ENCODE results near the gene AGO3. TPM values are rescaled to one million over a fixed set of nuclear protein-coding genes. Genes with fewer than 3 reads are reported as not detected.

The AGO3 gene
- total and polyA plus RNA-seq, 3 experiments from 2014 or later, result 12.8 to 31.3 (median 30.0) TPM

DNA sequence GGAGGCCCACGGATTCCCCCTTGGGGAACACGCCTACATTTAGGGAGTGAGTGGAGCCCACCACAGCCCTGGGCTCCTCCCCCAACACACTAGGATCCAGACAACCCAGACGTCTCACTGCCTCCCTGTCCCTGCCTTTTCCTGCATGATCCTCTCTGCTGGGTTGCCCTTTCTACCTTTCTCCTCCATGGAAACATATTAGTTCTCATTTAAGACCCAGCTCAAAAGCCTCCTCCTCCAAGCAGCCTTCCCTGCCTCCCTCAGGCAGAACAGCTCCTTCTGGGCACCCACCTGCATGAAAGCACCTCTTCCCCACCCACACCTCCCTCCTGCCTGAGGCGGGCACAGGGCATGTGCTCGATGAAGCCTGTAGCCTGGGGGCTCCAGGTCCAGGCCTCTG lies 183.5 kb downstream of the AGO3 start:
- peaks cover 2% of the 10 kb centered on the region for H3K4me1 ChIP-seq (ENCODE audit: insufficient read depth, low read length)
- H3K9me3 ChIP-seq (ENCODE audit: low read length), result no peaks in the 10 kb centered on the region
- DNase-seq, result no peak
- Mint-ChIP-seq H3K4me3 (no peak overlapping the region), H3K27me3 (no peaks in the 10 kb centered on the region), H3K27ac (peak overlapping the region in 1 of 8 donors; percentile 91), H3K4me1 (peaks cover 6 to 18% (median 7%) of the 10 kb centered on the region in 3 donors), H3K9me3 (no peaks in the 10 kb centered on the region), H3K36me3 (peaks cover 0 to 1% (median 0%) of the 10 kb centered on the region in 3 donors)
- no peak overlapping the region for H3K27ac ChIP-seq (ENCODE audit: low read depth, low read length)
- H3K27me3 ChIP-seq (ENCODE audit: insufficient read depth, low read length, poor library complexity, severe bottlenecking), result no peaks in the 10 kb centered on the region
- ChIA-PET POLR2A (no interaction called here), CTCF (no interaction called here)
- H3K4me3 ChIP-seq (ENCODE audit: low read length), result no peak overlapping the region
- H3K36me3 ChIP-seq (ENCODE audit: insufficient read depth, low read length), result no peaks in the 10 kb centered on the region

DNA sequence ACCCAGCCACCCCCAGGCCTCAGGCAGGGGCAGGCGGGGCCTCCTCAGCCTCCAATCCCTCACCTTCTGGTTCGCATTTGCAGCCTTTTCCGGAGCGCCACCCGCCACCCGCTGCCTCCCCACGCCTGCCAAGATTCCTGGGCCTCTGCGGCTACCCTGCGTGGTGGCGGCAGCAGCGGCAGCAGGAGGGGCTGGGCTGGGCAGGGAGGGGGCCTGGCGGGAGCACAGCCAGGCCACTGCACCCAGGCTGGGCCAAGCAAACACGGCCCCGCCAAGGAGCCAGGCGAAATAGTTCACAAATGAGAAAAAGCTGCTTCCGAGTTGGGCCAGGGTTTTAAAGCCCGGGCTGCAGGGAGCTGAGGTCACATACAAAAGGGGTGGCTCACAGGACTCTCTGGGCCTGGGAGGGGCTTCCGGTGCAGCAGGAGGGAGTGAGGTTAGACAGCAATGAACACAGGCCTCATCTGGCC lies 184.3 kb downstream of the AGO3 start:
- Mint-ChIP-seq H3K4me1 (peaks cover 5 to 14% (median 6%) of the 10 kb centered on the region in 3 donors), H3K4me3 (no peak overlapping the region), H3K36me3 (peaks cover 0 to 1% (median 0%) of the 10 kb centered on the region in 3 donors), H3K27ac (no peak overlapping the region), H3K27me3 (peaks cover 0 to 4% of the 10 kb centered on the region in 2 donors), H3K9me3 (no peaks in the 10 kb centered on the region)
- POLR2A ChIA-PET, result no interaction called here
- DNase-seq, result no peak
- CTCF ChIA-PET, result no interaction called here
- H3K27me3 ChIP-seq (ENCODE audit: insufficient read depth, low read length, poor library complexity, severe bottlenecking), result no peaks in the 10 kb centered on the region
- H3K36me3 ChIP-seq (ENCODE audit: insufficient read depth, low read length), result no peaks in the 10 kb centered on the region
- no peak overlapping the region for H3K27ac ChIP-seq (ENCODE audit: low read depth, low read length)
- no peaks in the 10 kb centered on the region for H3K4me1 ChIP-seq (ENCODE audit: insufficient read depth, low read length)
- H3K4me3 ChIP-seq (ENCODE audit: low read length), result no peak overlapping the region
- H3K9me3 ChIP-seq (ENCODE audit: low read length), result no peaks in the 10 kb centered on the region

DNA sequence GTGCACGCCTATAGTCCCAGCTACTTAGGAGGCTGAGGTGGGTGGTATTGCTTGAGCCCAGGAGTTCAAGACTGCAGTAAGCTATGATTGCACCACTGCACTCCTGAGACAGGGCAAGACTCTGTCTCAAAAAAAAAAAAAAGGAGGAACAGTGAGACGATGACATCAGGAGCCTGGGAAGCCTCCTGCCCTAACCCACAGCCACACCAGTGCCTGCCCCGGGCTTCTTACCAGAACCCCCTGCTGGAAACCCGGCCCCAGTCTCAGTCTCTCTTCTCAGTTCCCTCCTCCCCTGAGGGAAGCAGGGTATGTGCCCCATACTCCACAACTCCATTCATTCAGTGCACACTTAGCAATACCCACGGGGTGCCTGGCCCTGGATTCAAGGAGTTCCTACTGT lies 185.0 kb downstream of the AGO3 start:
- Histone ChIP-seq H3K4me3 (ENCODE audit: low read length) (no peak overlapping the region), H3K27me3 (ENCODE audit: insufficient read depth, low read length, poor library complexity, severe bottlenecking) (no peaks in the 10 kb centered on the region), H3K9me3 (ENCODE audit: low read length) (no peaks in the 10 kb centered on the region), H3K36me3 (ENCODE audit: insufficient read depth, low read length) (no peaks in the 10 kb centered on the region), H3K27ac (ENCODE audit: low read depth, low read length) (no peak overlapping the region), H3K4me1 (ENCODE audit: insufficient read depth, low read length) (no peaks in the 10 kb centered on the region)
- DNase-seq, result no peak
- H3K27me3 Mint-ChIP-seq, result peaks cover 0 to 4% of the 10 kb centered on the region in 2 donors
- H3K4me3 Mint-ChIP-seq, result no peak overlapping the region
- H3K4me1 Mint-ChIP-seq, result peaks cover 3 to 11% (median 6%) of the 10 kb centered on the region in 3 donors
- ChIA-PET CTCF (interaction anchor here (1.5 kb wide), 1 partner anchor 19 kb away, joined by 4 read pairs; no protein-coding TSS in a partner anchor), POLR2A (no interaction called here)
- H3K36me3 Mint-ChIP-seq, result peaks cover 0 to 1% (median 0%) of the 10 kb centered on the region in 3 donors
- H3K27ac Mint-ChIP-seq, result no peak overlapping the region
- no peaks in the 10 kb centered on the region for H3K9me3 Mint-ChIP-seq

DNA sequence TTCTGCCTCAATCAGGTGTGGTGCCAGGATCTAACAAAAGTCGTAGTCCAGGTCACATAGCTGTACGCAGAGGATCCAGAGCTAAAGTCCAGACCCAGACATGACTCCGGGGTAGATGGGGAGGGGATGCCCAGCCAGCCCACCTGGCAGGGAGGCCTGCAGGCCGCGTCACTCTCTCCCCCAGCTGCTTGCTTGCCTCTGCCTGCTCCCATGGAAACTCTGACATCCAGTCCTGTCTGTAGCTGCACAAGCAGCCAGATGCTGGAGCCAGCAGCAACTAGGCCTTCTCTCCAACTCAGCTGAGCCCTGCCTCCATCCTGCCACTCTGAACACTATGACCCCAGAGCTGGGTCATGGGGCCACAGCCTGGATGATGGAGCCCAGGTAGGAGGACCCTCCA lies 186.0 kb downstream of the AGO3 start:
- no peaks in the 10 kb centered on the region for H3K9me3 Mint-ChIP-seq
- peaks cover 0 to 8% of the 10 kb centered on the region in 2 donors for H3K27me3 Mint-ChIP-seq
- Histone ChIP-seq H3K36me3 (ENCODE audit: insufficient read depth, low read length) (no peaks in the 10 kb centered on the region), H3K9me3 (ENCODE audit: low read length) (no peaks in the 10 kb centered on the region), H3K4me1 (ENCODE audit: insufficient read depth, low read length) (no peaks in the 10 kb centered on the region), H3K4me3 (ENCODE audit: low read length) (no peak overlapping the region), H3K27me3 (ENCODE audit: insufficient read depth, low read length, poor library complexity, severe bottlenecking) (no peaks in the 10 kb centered on the region), H3K27ac (ENCODE audit: low read depth, low read length) (no peak overlapping the region)
- no peak overlapping the region for H3K4me3 Mint-ChIP-seq
- H3K36me3 Mint-ChIP-seq, result no peaks in the 10 kb centered on the region
- no peak for DNase-seq
- ChIA-PET POLR2A (no interaction called here), CTCF (interaction anchor here (0.9 to 1.9 kb wide), 3 partner anchors 17 to 33 kb away, joined by 3 to 5 read pairs (median 4); partner anchors contain the start of gene TRAPPC3)
- H3K4me1 Mint-ChIP-seq, result peaks cover 0 to 4% (median 0%) of the 10 kb centered on the region in 3 donors
- no peak overlapping the region for H3K27ac Mint-ChIP-seq

DNA sequence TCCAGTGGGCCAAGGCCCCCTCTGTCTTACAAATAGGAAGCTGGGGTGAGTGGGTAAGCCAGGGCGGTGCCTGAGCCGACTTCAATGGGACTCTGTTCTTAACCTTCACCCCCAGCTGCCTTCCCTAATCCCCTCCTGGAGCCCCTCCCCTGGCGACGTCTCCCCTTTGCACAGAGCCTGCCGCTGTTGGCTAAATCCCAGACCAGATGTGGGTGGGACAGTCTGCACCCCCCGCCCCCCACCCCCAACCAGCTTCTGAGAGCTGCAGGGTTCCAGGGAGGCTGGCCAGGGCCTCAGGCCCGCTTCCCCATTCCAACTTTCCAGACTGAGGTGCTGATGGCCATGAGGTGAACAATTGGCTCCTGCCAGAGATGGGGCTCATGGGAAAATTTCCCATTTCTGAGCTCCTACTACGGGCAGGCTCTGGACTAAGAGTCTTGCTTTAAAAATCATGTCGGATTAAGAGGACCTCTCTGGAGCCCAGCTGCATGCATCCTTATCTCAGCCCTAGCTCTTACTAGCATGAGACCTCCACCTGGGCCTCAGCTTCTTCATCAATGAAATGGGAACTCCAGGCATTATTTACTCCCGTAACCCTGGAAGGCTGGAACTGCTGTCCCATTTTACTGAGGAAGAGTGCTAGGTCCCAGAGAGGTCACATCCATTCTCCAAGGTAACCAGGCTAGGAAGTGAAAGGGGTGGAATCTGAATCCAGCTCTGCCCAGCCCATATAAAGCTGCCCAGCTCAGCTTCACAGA lies 187.7 kb downstream of the AGO3 start:
- CTCF ChIA-PET, result interaction anchor here (1.1 to 1.2 kb wide), 2 partner anchors 12 to 301 kb away, joined by 3 read pairs; no protein-coding TSS in a partner anchor
- Mint-ChIP-seq H3K27ac (no peak overlapping the region), H3K4me3 (no peak overlapping the region), H3K27me3 (peaks cover 10 to 25% of the 10 kb centered on the region in 2 donors), H3K4me1 (peaks cover 3 to 10% (median 4%) of the 10 kb centered on the region in 3 donors), H3K9me3 (no peaks in the 10 kb centered on the region), H3K36me3 (peaks cover 0 to 5% (median 0%) of the 10 kb centered on the region in 3 donors)
- Histone ChIP-seq H3K9me3 (ENCODE audit: low read length) (no peaks in the 10 kb centered on the region), H3K27me3 (ENCODE audit: insufficient read depth, low read length, poor library complexity, severe bottlenecking) (peaks cover under 1% of the 10 kb centered on the region), H3K4me1 (ENCODE audit: insufficient read depth, low read length) (no peaks in the 10 kb centered on the region), H3K4me3 (ENCODE audit: low read length) (no peak overlapping the region), H3K36me3 (ENCODE audit: insufficient read depth, low read length) (no peaks in the 10 kb centered on the region), H3K27ac (ENCODE audit: low read depth, low read length) (no peak overlapping the region)
- POLR2A ChIA-PET, result no interaction called here
- no peak for DNase-seq

DNA sequence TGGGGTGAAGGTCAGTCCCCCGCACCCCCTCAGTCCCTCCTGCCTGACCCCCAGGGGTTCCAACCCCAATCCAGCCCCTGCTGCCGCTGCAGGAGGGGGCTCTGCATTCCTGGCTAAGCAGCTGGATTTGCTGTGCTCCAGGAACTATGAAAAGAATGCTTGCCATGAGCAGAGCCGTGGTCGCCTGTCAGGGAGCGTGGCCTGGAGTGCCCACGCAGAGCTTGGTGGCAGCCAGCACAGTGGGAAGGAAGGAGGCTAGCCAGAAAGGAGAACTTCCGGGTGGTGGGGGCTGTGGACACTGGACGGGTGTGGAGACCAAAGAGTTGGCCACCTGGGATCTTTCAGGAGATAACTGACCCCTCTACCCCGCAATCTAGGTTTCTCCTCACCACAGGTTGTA lies 188.6 kb downstream of the AGO3 start:
- Mint-ChIP-seq H3K4me3 (no peak overlapping the region), H3K27me3 (peaks cover 19 to 32% of the 10 kb centered on the region in 2 donors), H3K27ac (no peak overlapping the region), H3K4me1 (peaks cover 5 to 17% (median 9%) of the 10 kb centered on the region in 3 donors), H3K9me3 (no peaks in the 10 kb centered on the region), H3K36me3 (peaks cover 0 to 5% (median 0%) of the 10 kb centered on the region in 3 donors)
- no peak overlapping the region for H3K27ac ChIP-seq (ENCODE audit: low read depth, low read length)
- CTCF ChIA-PET, result interaction anchor here (1.1 to 1.2 kb wide), 2 partner anchors 13 to 301 kb away, joined by 3 read pairs; no protein-coding TSS in a partner anchor
- H3K4me1 ChIP-seq (ENCODE audit: insufficient read depth, low read length), result no peaks in the 10 kb centered on the region
- H3K36me3 ChIP-seq (ENCODE audit: insufficient read depth, low read length), result no peaks in the 10 kb centered on the region
- no peak overlapping the region for H3K4me3 ChIP-seq (ENCODE audit: low read length)
- peaks cover 9% of the 10 kb centered on the region for H3K27me3 ChIP-seq (ENCODE audit: insufficient read depth, low read length, poor library complexity, severe bottlenecking)
- POLR2A ChIA-PET, result no interaction called here
- no peaks in the 10 kb centered on the region for H3K9me3 ChIP-seq (ENCODE audit: low read length)
- no peak for DNase-seq

Other genes starting within 250 kb of the AGO3 start
- 10 to 100 TPM; 20.6 to 21.8 TPM for gene C1orf216, start 212.2 kb upstream of the AGO3 start, total RNA-seq
- gene C1orf216, start 212.2 kb upstream of the AGO3 start, polyA plus RNA-seq, result 15.3 TPM
- 10 to 100 TPM; 83.5 to 84.8 TPM for gene CLSPN, start 161.1 kb upstream of the AGO3 start, total RNA-seq
- 0.09 TPM for gene CLSPN, start 161.1 kb upstream of the AGO3 start, polyA plus RNA-seq
- 1 to 10 TPM; 8.3 to 9.1 TPM for gene AGO4, start 123.1 kb upstream of the AGO3 start, total RNA-seq
- 14.6 TPM for gene AGO4, start 123.1 kb upstream of the AGO3 start, polyA plus RNA-seq
- 10 to 100 TPM; 41.0 to 41.6 TPM for gene AGO1, start 47.9 kb upstream of the AGO3 start, total RNA-seq
- gene AGO1, start 47.9 kb upstream of the AGO3 start, polyA plus RNA-seq, result 9.4 TPM
- not detected for gene TEKT2, start 153.0 kb downstream of the AGO3 start, total RNA-seq
- not detected for gene TEKT2, start 153.0 kb downstream of the AGO3 start, polyA plus RNA-seq
- gene ADPRS, start 157.8 kb downstream of the AGO3 start, total RNA-seq, result 10 to 100 TPM; 38.9 to 41.1 TPM
- gene ADPRS, start 157.8 kb downstream of the AGO3 start, polyA plus RNA-seq, result 26.1 TPM
- gene COL8A2, start 194.1 kb downstream of the AGO3 start, total RNA-seq, result under 1 TPM; 0.07 to 0.18 TPM
- gene COL8A2, start 194.1 kb downstream of the AGO3 start, polyA plus RNA-seq, result not detected
- gene TRAPPC3, start 218.4 kb downstream of the AGO3 start, total RNA-seq, result 10 to 100 TPM; 61.7 to 63.1 TPM
- 117 TPM for gene TRAPPC3, start 218.4 kb downstream of the AGO3 start, polyA plus RNA-seq
- 100 to 1,000 TPM; 183 to 185 TPM for gene MAP7D1, start 225.1 kb downstream of the AGO3 start, total RNA-seq
- 55.4 TPM for gene MAP7D1, start 225.1 kb downstream of the AGO3 start, polyA plus RNA-seq

Measured in CD8-positive, alpha-beta memory T cell (primary cell).